Measurements from ENCODE around the gene PRICKLE3.

GRCh38 chrX:49166914-49167739, 19.0 kb downstream of the PRICKLE3 start:
- TF ChIP-seq CTCF (IDR thresholded peaks at IDR 0.05) (no peak), POLR2A (IDR thresholded peaks at IDR 0.05) (peak in 1 of 2 donors; percentile 53)

All from adrenal gland (tissue), 5 donors.